KMS-11 (cell line): Measurements from ENCODE around the gene MYRIP.
"Not testable (repeated sequence)": the region's sequence is repeated elsewhere in the genome, so short reads cannot be mapped to it uniquely, and the experiment has no call there.

Experiments
- H2AFZ ChIP-seq: fragments of 200-600 bp; sonication (generic); 2 replicates; pipeline ENCODE4 v1.6.1; 2016; ENCODE audit warnings: antibody characterized with exemption, mixed run types, low read depth
- H3K27ac ChIP-seq: fragments of 200-600 bp; sonication (generic); 2 replicates; pipeline ENCODE4 v1.6.1; 2016; ENCODE audit warnings: mild to moderate bottlenecking, mixed run types
- H3K27me3 ChIP-seq: fragments of 200-600 bp; sonication (generic); 2 replicates; pipeline ENCODE4 v1.6.1; 2017; ENCODE audit warnings: mild to moderate bottlenecking, low read depth, mixed run types, moderate library complexity; ENCODE audit not compliant: insufficient read depth
- H3K36me3 ChIP-seq: fragments of 200-600 bp; sonication (generic); 2 replicates; pipeline ENCODE4 v1.6.1; 2017; ENCODE audit warnings: mild to moderate bottlenecking, mixed run types; ENCODE audit not compliant: insufficient read depth
- H3K4me1 ChIP-seq: fragments of 200-600 bp; sonication (generic); 2 replicates; pipeline ENCODE4 v1.6.1; 2016; ENCODE audit warnings: mild to moderate bottlenecking, low read depth, mixed run types; ENCODE audit not compliant: poor library complexity, severe bottlenecking
- H3K4me2 ChIP-seq: fragments of 200-600 bp; sonication (generic); 2 replicates; pipeline ENCODE4 v1.7.0; 2016; ENCODE audit warnings: mild to moderate bottlenecking, mixed run types
- H3K4me3 ChIP-seq: fragments of 200-600 bp; sonication (generic); IDR thresholded peaks from 2 replicates; pipeline ENCODE4 v1.6.1; 2017; ENCODE audit warnings: low read depth, low read length, mixed read lengths; ENCODE audit not compliant: insufficient read depth
- H3K79me2 ChIP-seq: fragments of 200-600 bp; sonication (generic); 2 replicates; pipeline ENCODE4 v1.6.1; 2016; ENCODE audit warnings: low read depth, mixed run types; ENCODE audit not compliant: insufficient read depth
- H3K9ac ChIP-seq: fragments of 200-600 bp; sonication (generic); 2 replicates; pipeline ENCODE4 v1.6.1; 2016; ENCODE audit warnings: mild to moderate bottlenecking, mixed run types
- H4K20me1 ChIP-seq: fragments of 200-600 bp; sonication (generic); 2 replicates; pipeline ENCODE4 v1.6.1; 2016; ENCODE audit warnings: mild to moderate bottlenecking, mixed run types; ENCODE audit not compliant: insufficient read depth
- CTCF ChIP-seq: fragments of 200-600 bp; sonication (generic); conservative IDR thresholded peaks from 2 replicates; pipeline ENCODE4 v1.6.1; 2017; ENCODE audit warnings: low read depth, mild to moderate bottlenecking, antibody characterized with exemption, low read length, moderate library complexity, mixed read lengths

The MYRIP gene

GRCh38 chr3:40128166-40128565, 318.8 kb downstream of the MYRIP start:
- H3K9ac ChIP-seq = no peak overlapping the region
- no peaks in the 10 kb centered on the region for H4K20me1 ChIP-seq
- H3K79me2 ChIP-seq = no peaks in the 10 kb centered on the region
- H3K27ac ChIP-seq = no peak overlapping the region
- no peak overlapping the region for H3K4me3 ChIP-seq
- no peaks in the 10 kb centered on the region for H3K27me3 ChIP-seq
- no peaks in the 10 kb centered on the region for H3K4me1 ChIP-seq
- no peak for TF ChIP-seq CTCF
- no peak overlapping the region for H3K4me2 ChIP-seq
- H2AFZ ChIP-seq = no peak overlapping the region
- no peaks in the 10 kb centered on the region for H3K36me3 ChIP-seq

- no peak overlapping the region for H3K4me2 ChIP-seq
- H3K79me2 ChIP-seq = no peaks in the 10 kb centered on the region
- H4K20me1 ChIP-seq = no peaks in the 10 kb centered on the region
- H3K4me1 ChIP-seq = no peaks in the 10 kb centered on the region
- no peak overlapping the region for H3K27ac ChIP-seq
- no peak overlapping the region for H2AFZ ChIP-seq
- no peaks in the 10 kb centered on the region for H3K36me3 ChIP-seq
- no peak for TF ChIP-seq CTCF
- H3K4me3 ChIP-seq = no peak overlapping the region
- H3K9ac ChIP-seq = no peak overlapping the region
- H3K27me3 ChIP-seq = no peaks in the 10 kb centered on the region
These were observed 320.1 kb downstream of the MYRIP start for GRCh38 chr3:40129510-40129909.

- Histone ChIP-seq H3K79me2 (no peaks in the 10 kb centered on the region), H4K20me1 (no peaks in the 10 kb centered on the region), H3K9ac (no peak overlapping the region), H3K4me2 (no peak overlapping the region), H3K36me3 (no peaks in the 10 kb centered on the region), H3K4me3 (no peak overlapping the region), H2AFZ (no peak overlapping the region), H3K27ac (no peak overlapping the region), H3K27me3 (no peaks in the 10 kb centered on the region), H3K4me1 (no peaks in the 10 kb centered on the region)
- no peak for TF ChIP-seq CTCF
These were observed 320.6 kb downstream of the MYRIP start for GRCh38 chr3:40129981-40130380.

GRCh38 chr3:40130721-40131120, 321.3 kb downstream of the MYRIP start:
- Histone ChIP-seq H4K20me1 (no peaks in the 10 kb centered on the region), H3K4me3 (no peak overlapping the region), H3K9ac (no peak overlapping the region), H3K27me3 (no peaks in the 10 kb centered on the region), H3K4me1 (no peaks in the 10 kb centered on the region), H2AFZ (no peak overlapping the region), H3K36me3 (no peaks in the 10 kb centered on the region), H3K4me2 (no peak overlapping the region), H3K27ac (no peak overlapping the region), H3K79me2 (no peaks in the 10 kb centered on the region)
- TF ChIP-seq CTCF = no peak

GRCh38 chr3:40133886-40134575, 324.6 kb downstream of the MYRIP start:
- not testable (repeated sequence) for H3K4me2 ChIP-seq, H3K9ac ChIP-seq, H3K4me1 ChIP-seq, H3K27ac ChIP-seq, H4K20me1 ChIP-seq, H3K4me3 ChIP-seq, H3K36me3 ChIP-seq, H3K79me2 ChIP-seq, H3K27me3 ChIP-seq, H2AFZ ChIP-seq
